Measurements from ENCODE around the gene ASB3.

DNA sequence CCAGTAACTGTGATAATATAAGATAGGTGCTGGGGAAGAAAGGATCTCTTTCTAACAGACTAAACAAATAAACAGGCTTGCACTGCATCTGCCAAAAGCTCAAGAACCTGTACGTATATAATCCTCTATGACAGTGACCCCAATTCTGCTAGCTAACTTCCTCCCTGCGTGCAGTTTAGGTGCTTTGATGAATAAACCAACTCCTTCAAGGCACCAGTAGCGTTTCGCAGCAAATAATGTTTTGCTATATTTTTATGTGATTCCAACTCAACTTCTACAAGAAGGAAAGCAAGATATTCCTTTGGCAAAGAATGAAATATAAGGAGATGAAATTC, 154.7 kb downstream of the ASB3 start:
- TF ChIP-seq, protein P1, sequence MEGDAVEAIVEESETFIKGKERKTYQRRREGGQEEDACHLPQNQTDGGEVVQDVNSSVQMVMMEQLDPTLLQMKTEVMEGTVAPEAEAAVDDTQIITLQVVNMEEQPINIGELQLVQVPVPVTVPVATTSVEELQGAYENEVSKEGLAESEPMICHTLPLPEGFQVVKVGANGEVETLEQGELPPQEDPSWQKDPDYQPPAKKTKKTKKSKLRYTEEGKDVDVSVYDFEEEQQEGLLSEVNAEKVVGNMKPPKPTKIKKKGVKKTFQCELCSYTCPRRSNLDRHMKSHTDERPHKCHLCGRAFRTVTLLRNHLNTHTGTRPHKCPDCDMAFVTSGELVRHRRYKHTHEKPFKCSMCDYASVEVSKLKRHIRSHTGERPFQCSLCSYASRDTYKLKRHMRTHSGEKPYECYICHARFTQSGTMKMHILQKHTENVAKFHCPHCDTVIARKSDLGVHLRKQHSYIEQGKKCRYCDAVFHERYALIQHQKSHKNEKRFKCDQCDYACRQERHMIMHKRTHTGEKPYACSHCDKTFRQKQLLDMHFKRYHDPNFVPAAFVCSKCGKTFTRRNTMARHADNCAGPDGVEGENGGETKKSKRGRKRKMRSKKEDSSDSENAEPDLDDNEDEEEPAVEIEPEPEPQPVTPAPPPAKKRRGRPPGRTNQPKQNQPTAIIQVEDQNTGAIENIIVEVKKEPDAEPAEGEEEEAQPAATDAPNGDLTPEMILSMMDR (conservative IDR thresholded peaks at IDR 0.05; ENCODE audit: low read length) = no peak
- no peak for TF ChIP-seq EZH2phosphoT487 (IDR thresholded peaks at IDR 0.05; ENCODE audit: borderline replicate concordance)
